SK-N-SH (cell line): ENCODE results near the gene GSC2. TPM values are rescaled to one million over a fixed set of nuclear protein-coding genes. Genes with fewer than 3 reads are reported as not detected.

ENCODE experiments used
- CTCF ChIA-PET: fragments of 300-600, 350-600 bp; formaldehyde crosslinking; extraction: SDS; loops from one replicate; lab custom pipeline; 2021; lab: Yijun Ruan, JAX
- POLR2A ChIA-PET: fragments of 350-600 bp; sonication (Branson Sonifier 250); formaldehyde crosslinking; extraction: SDS; loops from one replicate; lab custom pipeline; 2020; ENCODE audit warnings: antibody characterized with exemption, inconsistent platforms; lab: Yijun Ruan, JAX
- DNase-seq: peaks from one replicate; pipeline ENCODE4 v3.0.0; 2012
- H2AFZ ChIP-seq: fragments of 200-600 bp; sonication (generic); 2 replicates; pipeline ENCODE4 v1.8.1; 2016; ENCODE audit warnings: antibody characterized with exemption, mild to moderate bottlenecking, low read depth
- H3F3A ChIP-seq: fragments of 200-600 bp; sonication (generic); replicated peaks from 2 replicates; pipeline ENCODE3; 2016; ENCODE audit warnings: antibody characterized with exemption, mild to moderate bottlenecking; ENCODE audit not compliant: insufficient read depth
- H3K27ac ChIP-seq, 2 experiments: fragments of 200-500 bp in 1 of 2; fragments of 200-600 bp in 1 of 2; sonication (Bioruptor generic) in 1 of 2; sonication (generic), shearing (Covaris generic) in 1 of 2; 2 replicates each; pipeline versions ENCODE4 v1.5.1 to v1.6.1; 2014 to 2016; ENCODE audit warnings: low read depth in 2 of 2, inconsistent platforms in 1 of 2, low read length in 1 of 2, mild to moderate bottlenecking in 1 of 2, mixed read lengths in 1 of 2
- H3K27me3 ChIP-seq: fragments of 200-600 bp; sonication (generic), shearing (Covaris generic); 2 replicates; pipeline ENCODE4 v1.6.1; 2016; ENCODE audit warnings: mixed run types; ENCODE audit not compliant: insufficient read depth
- H3K36me3 ChIP-seq, 2 experiments: fragments of 200-500 bp in 1 of 2; fragments of 200-600 bp in 1 of 2; sonication (Bioruptor generic) in 1 of 2; sonication (generic) in 1 of 2; replicated peaks in 1 of 2; 2 replicates each; pipeline versions ENCODE3 to v1.5.1; 2014 to 2016; ENCODE audit warnings: low read length in 1 of 2, mild to moderate bottlenecking in 1 of 2; ENCODE audit not compliant: insufficient read depth in 2 of 2, control insufficient read depth in 1 of 2
- H3K4me1 ChIP-seq, 2 experiments: fragments of 200-500 bp in 1 of 2; fragments of 200-600 bp in 1 of 2; sonication (Bioruptor generic) in 1 of 2; sonication (generic), shearing (Covaris generic) in 1 of 2; 2 replicates each; pipeline versions ENCODE4 v1.5.1 to v1.6.1; 2014 to 2016; ENCODE audit warnings: low read depth in 1 of 2, low read length in 1 of 2, mixed run types in 1 of 2; ENCODE audit not compliant: insufficient read depth in 2 of 2, control insufficient read depth in 1 of 2
- H3K4me2 ChIP-seq: fragments of 200-600 bp; sonication (generic), shearing (Covaris generic); 2 replicates; pipeline ENCODE4 v1.6.1; 2017; ENCODE audit warnings: mixed run types
- H3K4me3 ChIP-seq, 2 experiments: fragments of 200-500 bp in 1 of 2; fragments of 200-600 bp in 1 of 2; sonication (Bioruptor generic) in 1 of 2; sonication (generic), shearing (Covaris generic) in 1 of 2; 2 replicates each; pipeline versions ENCODE4 v1.5.1 to v1.8.1; 2014 to 2016; ENCODE audit warnings: low read depth in 2 of 2, inconsistent platforms in 1 of 2, low read length in 1 of 2, mild to moderate bottlenecking in 1 of 2, mixed read lengths in 1 of 2, moderate library complexity in 1 of 2
- H3K79me2 ChIP-seq: fragments of 200-600 bp; sonication (generic); 2 replicates; pipeline ENCODE4 v1.8.1; 2017; ENCODE audit warnings: mild to moderate bottlenecking; ENCODE audit not compliant: insufficient read depth
- H3K9ac ChIP-seq: fragments of 200-600 bp; sonication (generic); 2 replicates; pipeline ENCODE4 v1.6.1; 2017; ENCODE audit warnings: mixed run types
- H3K9me2 ChIP-seq: fragments of 200-600 bp; sonication (generic); 2 replicates; pipeline ENCODE4 v1.6.1; 2017; ENCODE audit warnings: mixed run types
- H3K9me3 ChIP-seq: fragments of 200-600 bp; sonication (generic); 2 replicates; pipeline ENCODE4 v1.6.1; 2017; ENCODE audit warnings: mixed run types, mild to moderate bottlenecking, moderate library complexity
- H4K20me1 ChIP-seq: fragments of 200-600 bp; sonication (generic); 2 replicates; pipeline ENCODE4 v1.6.1; 2017; ENCODE audit warnings: mild to moderate bottlenecking, mixed run types; ENCODE audit not compliant: insufficient read depth
- CHD2 ChIP-seq: fragments of 150-350 bp; IDR thresholded peaks from 2 replicates; pipeline ENCODE4 v1.6.1; 2018; ENCODE audit warnings: low read length; ENCODE audit not compliant: partially characterized antibody
- CTCF ChIP-seq: fragments of 200-600 bp; sonication (generic); IDR thresholded peaks from 2 replicates; pipeline ENCODE4 v1.6.1; 2017; ENCODE audit warnings: antibody characterized with exemption, mild to moderate bottlenecking, moderate library complexity
- EZH2phosphoT487 ChIP-seq: fragments of 200-600 bp; sonication (generic); IDR thresholded peaks from 2 replicates; pipeline ENCODE4 v1.6.1; 2017; ENCODE audit warnings: low read depth, mixed run types, mild to moderate bottlenecking, antibody characterized with exemption, moderate library complexity, borderline replicate concordance
- FOSL2 ChIP-seq: IDR thresholded peaks from 2 replicates; pipeline ENCODE4 v1.4.0; 2012; ENCODE audit warnings: low read depth, mild to moderate bottlenecking, moderate library complexity, borderline replicate concordance
- GABPA ChIP-seq: IDR thresholded peaks from 2 replicates; pipeline ENCODE4 v1.4.0; 2012; ENCODE audit warnings: low read depth, mild to moderate bottlenecking
- RAD21 ChIP-seq: IDR thresholded peaks from 2 replicates; pipeline ENCODE4 v1.6.1; 2012; ENCODE audit warnings: mild to moderate bottlenecking, low read length
- REST ChIP-seq: IDR thresholded peaks from 2 replicates; pipeline ENCODE4 v1.6.1; 2012; ENCODE audit warnings: mild to moderate bottlenecking, low read depth, low read length, moderate library complexity
- SMC3 ChIP-seq: IDR thresholded peaks from 2 replicates; pipeline ENCODE4 v1.6.1; 2012; ENCODE audit warnings: low read depth, low read length, improper control_type of control experiment
- ZBTB33 ChIP-seq: IDR thresholded peaks from 2 replicates; pipeline ENCODE4 v1.4.0; 2012; ENCODE audit warnings: low read depth, borderline replicate concordance
- WGBS: methylation state at CpG from one replicate; pipeline ENCODE4 v1.1.6; 2017; ENCODE audit warnings: low lambda C conversion rate; 5-methylcytosine and 5-hydroxymethylcytosine counted together
- polyA plus RNA-seq, 3 experiments: library from polyadenylated mRNA; depleted of rRNA; stranded (reverse); fragments of >200 nt; gene quantifications; 2 replicates each; pipeline ENCODE4 v1.2.3, GENCODE V29; 2012

The GSC2 gene
- polyA plus RNA-seq, 1 of the 3 experiments (the other 2 are of a cell fraction), result not detected

GRCh38 chr22:19179497-19180048, 29.5 kb upstream of the GSC2 start:
- H3F3A ChIP-seq, result peaks cover 4% of the 10 kb centered on the region
- peaks cover 0 to 9% of the 10 kb centered on the region in 2 experiments for H3K36me3 ChIP-seq
- H3K27ac ChIP-seq, result peak overlapping the region; percentile 37 to 86; a peak in 2 of 4 replicates
- H3K27me3 ChIP-seq, result no peaks in the 10 kb centered on the region
- H2AFZ ChIP-seq, result peak overlapping the region; percentile 78
- H3K4me3 ChIP-seq, result peak overlapping the region; percentile 80 to 84
- H3K9me2 ChIP-seq, result no peaks in the 10 kb centered on the region
- peak; percentile 87 for DNase-seq
- POLR2A ChIA-PET, result interaction anchor here (1.0 to 2.2 kb wide), 6 partner anchors 15 to 252 kb away, joined by 3 to 7 read pairs (median 4); partner anchors contain the start of genes CLTCL1, ESS2, HIRA and MRPL40
- H4K20me1 ChIP-seq, result peaks cover 7% of the 10 kb centered on the region; the same call in 1 of the 2 replicates
- WGBS, result 49% methylated on average over 12 of the region's 15 CpGs
- TF ChIP-seq EZH2phosphoT487, result no peak
- no peak for TF ChIP-seq FOSL2
- TF ChIP-seq CTCF, result peak; percentile 72
- TF ChIP-seq CHD2, result no peak
- TF ChIP-seq ZBTB33, result no peak
- peak; percentile 71 for TF ChIP-seq SMC3
- peak; percentile 86 for TF ChIP-seq RAD21
- no peak for TF ChIP-seq GABPA
- no peak for TF ChIP-seq REST
- TF ChIP-seq, all 33 proteins: peak for 3
- Histone ChIP-seq H3K79me2 (peaks cover 29% of the 10 kb centered on the region), H3K9ac (no peak overlapping the region; the same call in 1 of the 2 replicates), H3K9me3 (no peaks in the 10 kb centered on the region), H3K4me1 (peaks cover 14 to 37% of the 10 kb centered on the region in 2 experiments; a peak in 3 of 4 replicates), H3K4me2 (peak overlapping the region; percentile 87)
- CTCF ChIA-PET, result interaction anchor here (0.7 to 3.0 kb wide), 39 partner anchors 9 to 460 kb away, joined by 3 to 28 read pairs (median 4); partner anchors contain the start of genes C22orf39, CDC45, CLTCL1 and HIRA
